NCI-H2196 treated with DMSO at 0.1 percent for 48 hours (cell line): ENCODE data around the gene EEF1A2.

ENCODE experiments used
- DNase-seq: peaks from one replicate; lab custom pipeline; 2025; ENCODE audit not compliant: unreplicated experiment; lab: John Stamatoyannopoulos, UW

EEF1A2 gene

GRCh38 chr20:63537525-63538203 lies 38.8 kb upstream of the EEF1A2 start:
- DNase-seq = peak; percentile 96

DNA sequence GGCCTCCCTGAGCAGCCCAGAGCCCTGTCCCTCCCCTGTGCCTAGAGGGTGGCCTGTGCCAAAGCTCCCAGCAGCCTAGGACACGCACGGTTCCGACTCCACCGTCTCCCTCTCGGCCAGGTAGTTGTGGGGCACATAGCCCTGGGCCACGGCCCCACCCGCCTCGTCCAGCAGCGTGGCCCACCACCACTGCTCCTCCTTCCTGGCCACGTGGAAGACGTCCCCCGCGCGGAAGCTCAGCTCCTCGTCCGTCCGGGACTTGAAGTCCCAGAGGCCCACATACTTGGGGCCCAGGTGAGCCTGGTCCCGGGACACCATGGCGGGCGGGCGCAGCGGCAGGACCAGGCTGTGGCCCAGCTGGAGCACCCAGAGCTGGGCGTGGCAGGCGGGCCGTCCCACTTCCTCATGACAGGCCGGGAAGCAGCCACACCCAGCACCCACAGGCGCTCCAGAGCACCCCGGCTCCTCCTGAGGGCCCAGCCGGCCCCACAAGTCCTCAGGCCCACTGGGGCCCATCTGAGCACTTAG lies 38.2 kb upstream of the EEF1A2 start, which contains the start of gene PTK6:
Gene PTK6 (minus strand): TSS at position 380 of the 528 bp plus-strand sequence. CDS start 62 bp downstream, at position 318.
- DNase-seq = no peak

DNA sequence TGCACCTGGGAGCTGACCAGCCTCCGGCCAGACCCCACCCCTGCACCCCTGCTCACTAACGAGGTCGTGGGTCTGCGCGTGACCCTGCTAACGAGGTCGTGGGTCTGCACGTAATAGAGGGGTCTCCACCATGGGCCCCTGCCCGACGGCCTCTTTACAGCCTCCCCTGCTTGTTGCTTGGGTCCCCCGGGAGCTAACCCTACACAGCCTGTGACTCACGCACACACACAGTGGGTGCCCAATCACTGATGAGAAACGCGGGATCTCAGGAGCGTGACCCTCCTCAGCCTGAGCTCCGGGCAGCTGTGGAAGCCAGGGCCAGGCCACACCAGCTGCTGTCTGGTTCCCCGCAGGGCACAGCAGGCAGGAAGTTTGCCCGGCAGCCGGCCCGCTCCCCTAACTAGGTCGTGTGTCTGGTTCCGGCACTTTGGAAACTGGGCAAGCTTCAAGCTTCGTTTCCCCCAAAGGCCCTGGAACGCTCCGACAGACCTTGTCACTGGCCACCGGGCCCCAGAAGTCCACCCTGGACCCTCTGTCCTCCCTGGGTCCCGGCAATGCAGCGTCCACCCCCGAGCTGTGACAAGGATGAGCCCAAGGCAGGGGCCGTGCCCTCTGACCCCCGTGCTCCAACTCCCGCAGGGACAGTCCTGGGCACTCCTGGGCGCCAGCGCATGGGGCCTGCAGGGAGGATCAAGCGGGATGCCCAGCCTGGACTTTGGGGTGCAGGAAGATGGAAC lies 37.5 kb upstream of the EEF1A2 start:
- DNase-seq = peak; percentile 16

- DNase-seq = no peak
Observed at GRCh38 chr20:63534831-63535651, 36.2 kb upstream of the EEF1A2 start.

- DNase-seq = no peak
Observed at GRCh38 chr20:63534427-63534830, 35.5 kb upstream of the EEF1A2 start.

DNA sequence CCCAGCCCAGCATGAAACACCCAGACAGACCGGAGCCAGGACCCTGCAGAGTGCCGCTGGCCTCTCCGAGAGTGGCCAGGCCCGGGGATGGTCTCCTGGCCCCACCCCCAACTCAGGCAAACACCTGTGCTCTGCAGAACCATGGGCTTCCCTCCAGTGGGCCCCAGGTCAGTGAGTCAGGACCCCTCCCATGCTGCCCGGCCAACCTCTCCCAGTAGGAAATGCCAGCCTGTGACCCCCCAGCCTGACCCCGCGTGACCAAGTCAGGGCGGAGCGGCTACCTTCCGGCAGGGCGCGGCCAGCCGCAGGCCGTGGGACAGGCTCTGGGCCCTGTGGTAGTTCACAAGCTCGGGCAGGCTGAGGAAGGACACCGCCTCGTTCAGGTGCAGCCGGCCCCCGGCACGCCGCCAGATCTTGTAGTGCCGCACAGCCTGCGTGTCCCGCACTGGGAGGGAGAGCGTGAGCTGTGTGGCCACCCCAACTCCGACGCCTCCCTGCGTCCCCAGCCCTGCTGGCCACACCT lies 35.0 kb upstream of the EEF1A2 start:
- no peak for DNase-seq

DNA sequence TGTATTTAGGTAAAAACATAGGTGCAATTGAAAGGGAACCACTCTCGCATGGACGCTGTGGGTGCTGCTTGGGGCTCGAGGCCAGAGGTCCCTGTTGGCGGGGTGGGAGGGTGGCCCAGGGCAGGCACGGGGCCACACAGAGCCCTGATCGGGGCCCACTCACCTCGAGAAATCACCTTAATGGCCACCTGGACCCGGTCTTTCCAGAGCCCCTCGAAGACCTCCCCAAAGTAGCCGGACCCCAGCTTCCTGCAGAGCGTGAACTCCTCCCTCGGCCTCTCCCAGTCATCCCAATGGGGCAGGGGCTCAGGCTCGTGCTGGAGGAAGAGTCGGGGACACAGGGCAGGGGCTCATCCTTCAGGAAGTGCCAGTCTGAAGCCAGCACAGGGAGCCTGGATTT lies 34.5 kb upstream of the EEF1A2 start:
- no peak for DNase-seq

DNA sequence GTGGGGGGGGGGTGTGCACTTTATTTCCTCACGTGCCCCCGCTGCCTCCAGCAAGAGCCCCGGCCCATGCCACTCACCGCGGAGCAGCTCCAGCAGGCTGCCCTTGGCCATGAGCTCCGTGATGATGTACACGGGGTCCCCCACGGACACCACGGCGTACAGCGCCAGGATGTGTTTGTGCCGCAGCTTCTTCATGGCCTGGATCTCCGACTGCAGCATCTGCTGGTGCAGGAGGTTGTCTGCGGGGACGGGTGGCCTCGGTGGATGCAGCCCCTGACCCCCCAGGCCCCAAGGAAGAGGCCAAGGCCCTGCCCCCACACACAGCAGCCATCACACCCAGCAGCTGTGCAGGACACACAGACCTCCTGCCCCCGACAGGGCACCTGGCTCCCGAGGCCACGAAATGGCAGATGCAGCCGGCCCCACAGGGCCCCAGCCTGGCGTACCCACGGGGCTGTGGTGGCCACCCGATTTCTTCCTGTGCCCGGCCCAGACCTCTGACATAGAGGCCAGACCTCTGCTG lies 33.6 kb upstream of the EEF1A2 start:
- DNase-seq = no peak

DNA sequence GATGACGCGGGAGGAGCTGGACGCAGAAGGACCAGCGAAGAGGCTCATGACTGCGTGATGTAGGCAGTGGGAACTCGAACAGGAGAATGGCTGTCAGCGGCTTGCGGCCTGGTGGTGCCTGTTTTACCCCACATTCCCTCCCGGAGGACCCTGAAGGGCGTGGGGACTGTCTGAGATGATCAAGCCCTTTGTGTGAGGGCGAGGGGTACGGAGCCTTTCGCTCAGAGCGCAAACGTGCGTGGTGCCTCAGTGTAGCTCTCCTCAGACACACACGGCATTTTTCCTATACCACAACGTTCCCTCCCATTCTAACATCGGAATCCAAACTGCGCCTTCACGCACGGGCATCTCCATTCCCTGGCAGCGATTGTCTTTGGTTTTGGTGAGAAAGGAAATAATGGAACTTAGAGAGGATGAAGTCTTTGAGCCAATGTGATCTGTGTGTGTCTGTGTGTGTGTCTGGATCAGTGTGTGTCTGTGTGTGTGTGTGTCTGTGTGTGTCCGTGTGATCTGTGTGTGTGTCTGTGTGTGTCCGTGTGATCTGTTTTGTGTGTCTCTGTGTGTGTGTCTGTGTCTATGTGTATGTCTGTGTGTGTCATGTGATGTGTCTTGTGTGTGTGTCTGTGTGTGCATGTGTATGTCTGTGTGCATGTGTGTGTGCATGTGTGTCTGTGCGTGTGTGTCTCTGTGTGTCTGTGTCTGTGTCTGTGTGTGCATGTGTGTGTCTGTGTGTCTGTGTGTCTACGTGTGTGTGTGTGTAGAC lies 33.0 kb upstream of the EEF1A2 start:
- DNase-seq = no peak

DNA sequence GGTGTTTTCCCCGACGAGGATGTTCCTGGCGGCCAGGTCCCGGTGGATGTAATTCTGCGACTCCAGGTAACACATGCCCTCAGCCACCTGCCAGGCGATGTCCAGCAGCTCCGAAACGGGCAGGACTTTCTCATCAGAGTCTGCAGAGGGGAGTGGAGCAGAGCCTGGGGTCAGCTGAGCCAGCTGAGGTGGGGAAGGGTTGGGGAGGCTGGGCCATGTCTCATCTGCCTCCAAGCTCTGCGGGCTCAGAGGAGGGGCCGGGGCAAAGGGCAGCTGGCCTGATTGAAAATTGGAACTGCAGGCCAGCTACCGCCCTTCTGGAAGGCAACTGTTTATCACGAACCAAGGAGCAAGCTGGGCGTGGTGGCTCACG lies 31.9 kb upstream of the EEF1A2 start:
- no peak for DNase-seq

- no peak for DNase-seq
Observed at GRCh38 chr20:63529861-63530787, 31.2 kb upstream of the EEF1A2 start.

GRCh38 chr20:63529180-63529860 lies 30.4 kb upstream of the EEF1A2 start:
- DNase-seq = no peak

DNA sequence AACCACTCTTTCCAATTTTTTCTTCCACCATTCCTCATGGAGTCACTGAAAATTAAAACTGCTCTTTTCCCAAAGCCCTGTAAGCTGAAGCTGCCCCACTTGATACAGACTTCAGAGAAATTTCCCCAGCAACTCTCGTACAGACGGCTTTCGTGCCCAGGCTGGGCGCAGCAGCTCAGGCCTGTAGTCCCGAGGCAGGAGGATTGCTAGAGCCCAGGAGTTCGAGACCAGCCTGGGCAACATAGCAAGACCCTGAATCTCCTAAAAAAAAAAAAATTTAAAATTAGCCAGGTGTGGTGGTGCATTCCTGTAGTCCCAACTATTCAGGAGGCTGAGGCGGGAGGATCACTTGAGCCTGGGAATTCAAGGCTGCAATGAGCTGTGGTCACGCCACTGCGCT lies 28.3 kb upstream of the EEF1A2 start:
- no peak for DNase-seq

- DNase-seq = no peak
Observed at GRCh38 chr20:63525971-63526370, 27.1 kb upstream of the EEF1A2 start.

DNA sequence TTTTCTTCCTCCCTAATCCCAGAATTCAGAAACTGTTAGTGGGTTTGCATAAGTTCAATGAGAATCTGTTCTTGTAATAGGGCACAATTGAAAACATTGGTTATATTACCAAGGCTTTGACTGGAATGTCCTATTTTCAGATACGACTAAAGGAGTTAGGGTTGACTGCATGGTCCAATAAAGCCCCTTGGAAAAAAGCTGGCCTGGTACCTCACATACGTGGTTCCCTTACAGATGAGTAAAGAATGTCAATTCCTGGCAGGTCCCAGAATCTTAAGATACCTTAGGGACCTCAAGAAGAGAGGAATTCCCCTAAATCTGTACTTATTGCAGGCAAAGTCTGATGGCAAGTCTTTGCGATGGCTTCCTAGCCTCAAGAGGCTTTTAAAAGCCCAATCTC lies 26.3 kb upstream of the EEF1A2 start:
- DNase-seq = no peak

DNA sequence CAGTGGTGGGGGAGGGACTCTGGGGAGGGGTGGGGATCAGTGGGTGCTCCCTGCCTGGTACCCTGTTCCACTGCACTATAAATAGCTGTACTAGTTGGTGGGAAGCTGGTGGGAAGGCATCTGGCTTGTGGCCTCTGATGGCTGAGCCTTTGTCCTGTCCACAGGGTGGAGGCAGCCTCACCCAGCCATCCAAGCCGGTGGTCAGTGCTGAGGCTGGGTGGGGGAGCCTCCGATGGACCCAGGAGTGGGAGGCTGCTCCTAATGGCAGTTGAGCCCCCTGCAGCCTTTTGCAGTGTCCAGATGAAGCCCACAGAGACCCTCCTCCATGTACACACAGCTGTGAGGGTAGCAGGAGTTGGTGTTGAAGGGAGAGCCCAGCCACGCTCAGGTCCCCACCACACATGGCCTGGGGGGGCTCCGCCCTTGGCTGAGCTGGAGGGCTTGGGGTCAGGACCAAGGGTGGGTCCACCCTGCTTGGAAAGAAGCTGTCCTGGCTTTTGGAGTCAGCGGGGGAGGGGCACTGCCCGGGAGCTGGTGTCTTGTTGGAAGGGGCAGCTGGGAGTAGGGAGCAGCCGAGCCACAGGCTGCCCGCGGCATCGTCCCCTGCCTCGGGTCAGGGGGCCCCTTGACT lies 24.2 kb upstream of the EEF1A2 start:
- DNase-seq = no peak

DNA sequence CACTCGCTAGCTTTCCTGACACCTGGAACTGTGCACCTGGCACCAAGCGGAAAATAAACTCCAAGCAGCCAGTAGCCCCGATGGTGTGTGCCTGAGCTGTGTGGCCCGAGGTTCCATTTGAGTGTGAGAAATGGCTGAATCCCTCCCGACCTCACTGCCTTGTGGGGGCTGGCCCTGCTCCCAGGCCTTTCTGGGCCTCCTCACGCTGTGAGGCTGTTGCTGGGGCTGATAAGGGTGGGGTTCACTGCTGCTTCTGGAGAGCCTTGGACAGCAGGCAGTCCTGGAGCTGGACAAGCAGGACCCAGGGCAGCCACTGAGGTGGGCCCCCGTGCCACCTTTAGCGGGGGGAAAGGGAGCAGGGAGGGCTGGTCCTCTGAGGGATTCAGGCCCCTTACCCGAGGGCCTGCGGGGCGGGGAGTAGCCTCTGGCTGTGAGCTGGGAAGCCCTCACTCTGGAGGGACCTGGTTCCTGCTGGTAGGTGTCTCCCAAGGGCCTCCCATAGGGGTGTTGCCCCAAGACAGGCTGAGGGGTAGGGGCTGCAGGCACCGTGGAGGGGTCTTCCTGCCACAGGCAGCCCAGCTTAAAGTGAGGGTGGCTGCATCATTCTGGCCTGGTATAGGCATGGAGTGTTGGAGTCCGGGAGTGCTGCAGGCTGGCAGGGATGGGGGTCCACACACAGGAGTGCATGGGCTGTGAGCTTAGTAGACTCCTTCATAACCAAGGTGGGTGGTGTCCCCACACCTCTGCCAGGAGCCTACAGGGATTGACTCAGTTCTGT lies 23.4 kb upstream of the EEF1A2 start:
- DNase-seq = no peak
